Activated CD8-positive, alpha-beta T cell treated with anti-CD3 and anti-CD28 coated beads for 36 hours (primary cell): ENCODE data around the gene NT5C. TPM values are rescaled to one million over a fixed set of nuclear protein-coding genes. Genes with fewer than 3 reads are reported as not detected.
"Not testable (repeated sequence)": the region's sequence is repeated elsewhere in the genome, so short reads cannot be mapped to it uniquely, and the experiment has no call there.

ENCODE experiments used
- ATAC-seq: fragments of 200-7000 bp; cut with Tn5 transposase; one replicate; pipeline ENCODE4 v1.10.0; 2021; ENCODE audit warnings: mild to moderate bottlenecking, moderate library complexity
- CTCF ChIA-PET: fragments of 350-600 bp; sonication (Branson Sonifier 250); formaldehyde crosslinking; loops from one replicate; lab custom pipeline; 2021; ENCODE audit warnings: antibody characterized with exemption; lab: Charles Lee
- POLR2A ChIA-PET: fragments of 350-600 bp; sonication (Branson Sonifier 250); formaldehyde crosslinking; loops from one replicate; lab custom pipeline; 2021; ENCODE audit warnings: antibody characterized with exemption; lab: Charles Lee
- DNase-seq: peaks from one replicate; pipeline ENCODE4 v3.0.0-alpha.2; 2020
- H3K27ac Mint-ChIP-seq: one replicate; pipeline ENCODE4 v1.8.0; 2021; ENCODE audit warnings: mild to moderate bottlenecking, mixed read lengths
- H3K27me3 Mint-ChIP-seq: one replicate; pipeline ENCODE4 v1.8.0; 2021; ENCODE audit warnings: mixed read lengths
- H3K36me3 Mint-ChIP-seq: one replicate; pipeline ENCODE4 v1.8.0; 2021; ENCODE audit warnings: low read depth, mixed read lengths
- H3K4me1 Mint-ChIP-seq: one replicate; pipeline ENCODE4 v1.8.0; 2021; ENCODE audit warnings: low read depth, mixed read lengths
- H3K4me3 Mint-ChIP-seq: one replicate; pipeline ENCODE4 v1.8.0; 2021; ENCODE audit warnings: mild to moderate bottlenecking, moderate library complexity, mixed read lengths
- H3K9me3 Mint-ChIP-seq: one replicate; pipeline ENCODE4 v1.8.0; 2021; ENCODE audit warnings: mixed read lengths
- CTCF ChIP-seq: fragments of 200-600 bp; IDR thresholded peaks from one replicate; pipeline ENCODE4 v1.8.0; 2022; ENCODE audit warnings: antibody characterized with exemption, mild to moderate bottlenecking
- intact Hi-C: fragments of 100-400 bp; cut with micrococcal nuclease; formaldehyde crosslinking; loops from one replicate; pipeline ENCODE4 v1.10.0; 2022
- total RNA-seq, 2 experiments: library from RNA; stranded (reverse); gene quantifications; one replicate each; pipeline ENCODE4 v1.2.3, GENCODE V29; 2021

The NT5C gene
- total RNA-seq, 2 experiments from 2014 or later, result 66.1 to 68.1 TPM

DNA sequence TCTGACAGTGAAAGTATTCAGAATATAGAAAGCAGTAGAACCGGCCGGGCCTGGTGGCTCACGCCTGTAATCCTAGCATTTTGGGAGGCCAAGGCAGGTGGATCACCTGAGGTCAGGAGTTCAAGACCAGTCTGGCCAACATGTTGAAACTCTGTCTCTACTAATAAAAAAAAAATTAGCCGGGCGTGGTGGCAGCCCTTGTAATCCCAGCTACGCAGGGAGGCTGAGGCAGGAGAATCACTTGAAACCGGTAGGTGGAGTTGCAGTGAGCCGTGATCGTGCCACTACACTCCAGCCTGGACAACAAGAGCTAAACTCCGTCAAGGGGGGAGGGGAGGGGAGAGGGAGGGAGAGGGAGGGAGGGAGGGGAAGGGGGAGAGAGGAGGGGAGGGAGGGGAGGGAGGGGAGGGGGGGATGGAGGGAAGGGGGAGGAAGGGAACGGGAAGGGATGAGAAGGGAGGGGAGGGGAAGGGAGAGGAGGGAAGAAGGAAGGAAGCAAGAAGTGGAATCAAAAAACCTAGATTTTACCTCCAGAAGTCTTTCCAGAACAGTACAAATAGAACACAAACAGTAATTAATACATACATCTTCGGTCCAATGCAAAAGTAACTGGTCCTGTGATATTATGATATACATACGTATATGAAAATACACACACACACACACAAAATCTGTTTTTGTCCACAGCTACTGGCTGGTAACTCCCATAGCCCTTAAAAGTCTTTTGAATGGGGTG is 10.9 kb upstream of the NT5C start:
- intact Hi-C loops, result no loop called here

GRCh38 chr17:75138519-75138918 is 7.0 kb upstream of the NT5C start:
- DNase-seq (no peak), ATAC-seq (no peak)
- Mint-ChIP-seq H3K27me3 (no peaks in the 10 kb centered on the region), H3K4me3 (no peak overlapping the region), H3K4me1 (peaks cover 9% of the 10 kb centered on the region), H3K9me3 (no peaks in the 10 kb centered on the region), H3K36me3 (peaks cover 26% of the 10 kb centered on the region), H3K27ac (no peak overlapping the region)
- no peak for TF ChIP-seq CTCF
- ChIA-PET CTCF (interaction anchor here (1.0 to 1.8 kb wide), 2 partner anchors 24 to 382 kb away, joined by 3 to 8 read pairs; no protein-coding TSS in a partner anchor), POLR2A (interaction anchor here (1.0 to 2.4 kb wide), 2 partner anchors 16 to 17 kb away, joined by 3 to 7 read pairs; partner anchors contain the start of gene JPT1)
- intact Hi-C loops, result no loop called here

More for the DNA sequence above, 10.9 kb upstream of the NT5C start:
- CTCF ChIA-PET, result interaction anchor here (1.1 to 2.3 kb wide), 5 partner anchors 12 to 128 kb away, joined by 3 to 6 read pairs (median 4); no protein-coding TSS in a partner anchor
- DNase-seq (no peak), ATAC-seq (no peak)
- Mint-ChIP-seq H3K27me3 (no peaks in the 10 kb centered on the region), H3K4me1 (peaks cover 9% of the 10 kb centered on the region), H3K9me3 (no peaks in the 10 kb centered on the region), H3K27ac (no peak overlapping the region), H3K4me3 (no peak overlapping the region), H3K36me3 (peaks cover 52% of the 10 kb centered on the region)
- TF ChIP-seq CTCF, result no peak
- POLR2A ChIA-PET, result interaction anchor here (0.6 to 1.7 kb wide), 6 partner anchors 9 to 36 kb away, joined by 3 to 6 read pairs (median 4); partner anchors contain the start of genes JPT1 and NT5C

DNA sequence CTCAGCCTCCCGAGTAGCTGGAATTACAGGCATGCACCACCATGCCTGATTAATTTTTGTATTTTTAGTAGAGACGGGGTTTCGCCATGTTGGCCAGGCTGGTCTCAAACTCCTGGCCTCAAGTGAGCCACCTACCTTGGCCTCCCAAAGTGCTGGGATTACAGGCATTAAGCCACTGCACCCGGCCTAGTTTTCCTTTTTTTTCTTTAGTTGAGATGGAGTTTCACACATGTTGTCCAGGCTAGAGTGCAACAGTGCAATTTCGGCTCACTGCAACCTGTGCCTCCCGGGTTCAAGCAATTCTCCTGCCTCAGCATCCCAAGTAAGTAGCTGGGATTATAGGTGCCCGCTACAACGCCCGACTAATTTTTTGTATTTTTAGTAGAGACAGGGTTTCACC is 6.2 kb upstream of the NT5C start:
- H3K4me3 Mint-ChIP-seq, H3K27ac Mint-ChIP-seq, H3K9me3 Mint-ChIP-seq, H3K4me1 Mint-ChIP-seq, intact Hi-C loops, ATAC-seq, DNase-seq, H3K27me3 Mint-ChIP-seq: not testable (repeated sequence)
- H3K36me3 Mint-ChIP-seq, result peaks cover 25% of the 10 kb centered on the region
- CTCF ChIA-PET, result interaction anchor here (1.0 to 9.2 kb wide), 3 partner anchors 20 to 176 kb away, joined by 3 to 147 read pairs (median 8); no protein-coding TSS in a partner anchor
- POLR2A ChIA-PET, result interaction anchor here (2.4 kb wide), 1 partner anchor 17 kb away, joined by 7 read pairs; the partner anchor contains the start of gene JPT1

DNA sequence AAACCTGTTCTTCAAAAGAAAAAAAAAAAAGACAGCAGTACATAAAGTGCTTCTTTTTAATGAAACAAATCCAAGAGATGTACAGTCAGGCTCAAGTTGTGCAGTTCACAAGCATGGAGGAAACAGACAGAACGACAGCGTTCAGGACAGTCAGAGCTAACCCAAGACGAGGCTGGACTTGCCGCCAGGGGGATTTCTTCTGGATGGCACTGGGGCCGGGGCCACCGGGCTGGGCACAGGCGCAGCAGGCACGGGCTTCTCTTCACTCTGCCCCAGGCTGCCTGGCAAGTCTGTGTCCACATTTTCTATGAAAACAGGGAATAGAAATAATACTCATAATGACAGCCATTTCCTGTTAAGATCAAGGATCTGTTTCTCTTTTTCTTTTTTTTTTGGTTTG is 4.4 kb upstream of the NT5C start:
- Mint-ChIP-seq H3K27me3 (no peaks in the 10 kb centered on the region), H3K36me3 (peaks cover 17% of the 10 kb centered on the region), H3K27ac (peak overlapping the region; percentile 35), H3K9me3 (no peaks in the 10 kb centered on the region), H3K4me1 (peaks cover 9% of the 10 kb centered on the region), H3K4me3 (no peak overlapping the region)
- DNase-seq, result no peak
- ChIA-PET POLR2A (interaction anchor here (1.7 kb wide), 2 partner anchors 10 to 12 kb away, joined by 4 to 6 read pairs; no protein-coding TSS in a partner anchor), CTCF (interaction anchor here (0.9 to 9.2 kb wide), 3 partner anchors 18 to 66 kb away, joined by 3 to 147 read pairs (median 4); no protein-coding TSS in a partner anchor)
- intact Hi-C loops, result no loop called here
- no peak for TF ChIP-seq CTCF
- ATAC-seq, result no peak

DNA sequence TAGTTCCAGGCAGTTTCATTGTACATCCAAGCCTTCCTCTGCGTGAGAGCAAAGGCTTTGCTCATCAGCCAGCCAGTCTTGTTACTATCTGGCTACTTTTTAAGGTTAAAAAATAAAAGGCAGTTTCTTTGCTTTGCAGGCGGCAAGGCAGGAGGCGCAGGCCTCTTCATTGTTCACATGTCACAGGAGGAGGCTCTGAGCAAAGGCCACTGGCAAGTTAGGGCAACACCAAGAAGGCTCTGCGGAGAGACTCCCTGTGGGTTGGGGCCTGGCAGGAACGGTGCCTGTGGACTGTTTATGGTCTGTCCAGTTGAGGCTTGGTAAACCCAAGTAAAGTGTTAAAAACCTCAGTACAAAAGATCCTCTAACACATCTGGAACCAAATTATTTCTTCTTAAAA is 3.9 kb upstream of the NT5C start:
- Mint-ChIP-seq H3K27me3 (no peaks in the 10 kb centered on the region), H3K9me3 (no peaks in the 10 kb centered on the region), H3K27ac (peak overlapping the region; percentile 35), H3K4me3 (no peak overlapping the region), H3K4me1 (peaks cover 9% of the 10 kb centered on the region), H3K36me3 (peaks cover 16% of the 10 kb centered on the region)
- ATAC-seq, result no peak
- ChIA-PET POLR2A (interaction anchor here (1.7 kb wide), 1 partner anchor 10 kb away, joined by 6 read pairs; no protein-coding TSS in a partner anchor), CTCF (interaction anchor here (0.9 to 9.2 kb wide), 2 partner anchors 18 to 174 kb away, joined by 3 to 147 read pairs; no protein-coding TSS in a partner anchor)
- no peak for DNase-seq
- no peak for TF ChIP-seq CTCF
- intact Hi-C loops, result no loop called here

- DNase-seq, H3K9me3 Mint-ChIP-seq, H3K4me3 Mint-ChIP-seq, ATAC-seq, intact Hi-C loops, H3K27me3 Mint-ChIP-seq, H3K27ac Mint-ChIP-seq: not testable (repeated sequence)
- ChIA-PET CTCF (interaction anchor here (1.0 to 9.2 kb wide), 4 partner anchors 14 to 172 kb away, joined by 3 to 147 read pairs (median 4); no protein-coding TSS in a partner anchor), POLR2A (interaction anchor here (0.6 to 2.1 kb wide), 5 partner anchors 18 to 98 kb away, joined by 3 to 9 read pairs (median 4); partner anchors contain the start of gene JPT1)
- Mint-ChIP-seq H3K4me1 (peaks cover 12% of the 10 kb centered on the region), H3K36me3 (peaks cover 17% of the 10 kb centered on the region)
Observed at GRCh38 chr17:75133607-75134347, 2.2 kb upstream of the NT5C start.
